HTERT RPE-1 (cell line): ENCODE results near the gene NUDT5.
"Not testable (repeated sequence)": the region's sequence is repeated elsewhere in the genome, so short reads cannot be mapped to it uniquely, and the experiment has no call there.

ENCODE experiments used
- in situ Hi-C: fragments of 300-500 bp; cut with MboI; formaldehyde crosslinking; loops from 4 replicates; pipeline ENCODE4 v1.14.3; 2020; ENCODE audit warnings: low sequenced_read_pairs

NUDT5 gene

DNA sequence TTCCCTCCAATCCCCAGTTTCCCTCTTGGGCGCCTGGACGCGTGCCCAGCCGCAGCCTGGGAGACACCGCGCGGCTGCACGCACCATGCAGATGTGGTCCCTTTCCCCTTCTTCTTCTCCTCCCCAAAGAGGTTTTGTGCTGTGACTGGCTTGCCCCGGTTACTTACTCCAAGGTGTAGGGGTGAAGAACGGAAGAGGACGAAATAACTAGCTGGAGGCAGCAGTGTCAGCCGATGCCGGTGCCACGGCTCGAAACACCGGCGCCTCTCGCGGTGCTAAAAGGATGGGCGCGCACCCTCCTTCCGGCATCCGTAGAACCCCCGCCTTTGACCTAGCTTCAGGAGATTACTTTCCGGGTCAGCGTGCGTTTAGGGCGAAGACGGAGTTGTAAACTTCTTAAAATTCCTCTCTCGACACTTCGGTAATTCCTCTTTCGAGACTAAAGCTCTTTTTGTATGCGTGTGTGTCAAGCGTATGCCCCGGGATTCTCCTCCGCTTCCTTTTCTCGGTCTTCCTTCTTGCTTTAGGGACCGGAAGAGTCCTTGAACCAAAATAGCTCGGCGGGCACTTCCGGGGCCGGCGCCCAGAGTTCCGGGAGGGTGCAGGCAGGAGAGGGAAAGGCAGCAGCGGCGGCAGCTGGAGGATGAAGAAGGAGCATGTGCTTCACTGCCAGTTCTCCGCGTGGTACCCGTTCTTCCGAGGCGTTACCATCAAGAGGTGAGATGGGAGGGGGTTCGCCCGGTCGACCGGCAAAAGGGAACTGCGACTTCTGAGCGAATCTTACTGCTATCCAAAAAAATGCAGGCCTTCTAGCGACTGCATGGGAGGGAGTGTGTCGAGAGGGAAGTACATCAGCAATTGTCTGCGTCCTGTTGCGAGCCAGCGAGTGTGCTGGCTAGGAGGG lies at the start of gene NUDT5, which contains the start of gene CDC123:
NUDT5 (minus strand) TSS at position 289 of the 904 bp plus-strand sequence. CDS start 9,600 bp downstream, outside the sequence.
CDC123 (plus strand) TSS at position 586 of the 904 bp plus-strand sequence; CDS start at position 644, 58 bp downstream.
- in situ Hi-C loops, result no loop called here

DNA sequence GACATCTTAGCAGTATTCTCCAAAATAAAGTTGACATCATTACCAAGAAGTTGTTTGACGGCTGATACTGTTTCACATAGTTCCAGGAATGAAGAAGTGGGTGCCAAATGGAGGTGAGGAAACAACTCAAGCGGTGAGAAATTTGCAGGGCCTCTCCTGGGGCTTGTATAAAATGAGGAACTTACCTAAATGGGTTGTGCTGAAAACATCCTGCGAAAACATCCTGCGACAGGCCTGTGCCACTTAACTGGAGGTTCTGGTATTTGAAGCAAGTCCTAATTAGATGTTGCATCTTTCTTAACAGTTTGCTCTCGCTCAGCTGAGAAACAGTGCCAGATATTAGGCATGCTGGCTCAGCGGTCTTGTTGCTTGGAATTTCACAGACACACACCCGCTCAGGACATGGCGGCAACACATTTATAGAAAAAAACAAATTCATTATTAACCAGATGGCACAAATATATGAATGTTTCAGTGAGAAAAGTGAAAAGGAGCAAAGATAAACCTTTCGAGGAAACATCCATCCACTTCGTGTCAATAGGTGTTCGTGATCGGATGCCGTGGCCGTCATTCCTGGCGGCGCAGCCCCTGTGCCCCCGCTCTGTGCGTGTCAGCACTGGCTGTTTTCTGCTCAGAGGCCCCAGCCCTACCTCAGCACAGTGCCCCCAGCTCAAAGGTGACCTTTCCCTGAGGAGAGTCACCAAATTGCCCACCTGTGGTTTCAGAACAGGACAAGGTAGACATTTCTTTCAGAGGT lies 48.4 kb upstream of the NUDT5 start:
- in situ Hi-C loops, result no loop called here

DNA sequence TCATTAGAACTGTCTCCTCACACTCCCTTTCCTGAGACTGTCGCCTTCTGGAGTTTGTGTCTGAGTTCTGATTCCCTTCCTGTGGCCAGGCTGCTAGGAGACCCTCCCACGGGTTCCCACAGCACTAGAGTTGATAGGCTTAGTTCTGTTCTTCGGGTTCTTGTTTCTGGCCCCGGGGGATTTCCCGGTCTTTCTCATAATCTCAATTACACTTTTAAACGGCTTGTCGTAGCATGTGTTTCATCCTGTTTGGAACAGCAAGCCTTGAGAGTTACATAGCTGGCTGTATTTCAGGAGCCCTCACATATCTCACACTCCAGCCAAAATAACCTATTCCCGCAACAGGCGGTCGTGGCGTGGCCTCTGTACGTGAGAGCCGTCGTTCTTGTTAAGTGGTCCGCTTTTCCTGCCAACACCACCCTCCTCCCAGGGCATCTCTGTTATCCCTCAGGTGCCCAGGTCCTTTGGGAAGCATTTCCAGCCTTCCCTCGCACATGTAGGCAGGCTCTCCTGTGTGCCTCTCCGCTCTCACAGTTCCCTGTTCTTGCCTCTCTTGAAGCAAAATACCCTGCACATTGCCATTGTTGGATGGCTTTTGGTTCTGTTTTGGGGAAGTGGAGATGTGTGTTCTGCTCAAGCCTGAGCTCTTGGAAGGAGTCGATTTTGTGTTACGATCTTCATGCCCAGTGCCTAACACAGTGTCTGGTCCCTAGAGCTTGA lies 46.3 kb upstream of the NUDT5 start:
- in situ Hi-C loops, result no loop called here

DNA sequence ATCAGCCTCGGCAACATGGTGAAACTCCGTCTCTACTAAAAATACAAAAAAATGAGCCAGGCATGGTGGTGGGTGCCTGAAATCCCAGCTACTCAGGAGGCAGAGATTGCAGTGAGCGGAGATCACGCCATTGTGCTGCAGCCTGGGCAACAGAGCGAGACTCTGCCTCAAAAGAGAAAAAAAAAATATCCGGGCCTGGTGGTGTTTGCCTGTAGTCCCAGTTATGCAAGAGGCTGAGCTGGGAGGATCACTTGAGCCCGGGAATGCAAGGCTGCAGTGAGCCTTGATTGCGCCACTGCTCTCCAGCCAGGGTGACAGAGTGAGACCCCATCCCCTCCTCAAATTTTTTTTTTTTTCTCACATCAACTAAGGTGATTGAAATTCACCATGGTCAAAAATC lies 43.1 kb upstream of the NUDT5 start:
- in situ Hi-C loops, result no loop called here

DNA sequence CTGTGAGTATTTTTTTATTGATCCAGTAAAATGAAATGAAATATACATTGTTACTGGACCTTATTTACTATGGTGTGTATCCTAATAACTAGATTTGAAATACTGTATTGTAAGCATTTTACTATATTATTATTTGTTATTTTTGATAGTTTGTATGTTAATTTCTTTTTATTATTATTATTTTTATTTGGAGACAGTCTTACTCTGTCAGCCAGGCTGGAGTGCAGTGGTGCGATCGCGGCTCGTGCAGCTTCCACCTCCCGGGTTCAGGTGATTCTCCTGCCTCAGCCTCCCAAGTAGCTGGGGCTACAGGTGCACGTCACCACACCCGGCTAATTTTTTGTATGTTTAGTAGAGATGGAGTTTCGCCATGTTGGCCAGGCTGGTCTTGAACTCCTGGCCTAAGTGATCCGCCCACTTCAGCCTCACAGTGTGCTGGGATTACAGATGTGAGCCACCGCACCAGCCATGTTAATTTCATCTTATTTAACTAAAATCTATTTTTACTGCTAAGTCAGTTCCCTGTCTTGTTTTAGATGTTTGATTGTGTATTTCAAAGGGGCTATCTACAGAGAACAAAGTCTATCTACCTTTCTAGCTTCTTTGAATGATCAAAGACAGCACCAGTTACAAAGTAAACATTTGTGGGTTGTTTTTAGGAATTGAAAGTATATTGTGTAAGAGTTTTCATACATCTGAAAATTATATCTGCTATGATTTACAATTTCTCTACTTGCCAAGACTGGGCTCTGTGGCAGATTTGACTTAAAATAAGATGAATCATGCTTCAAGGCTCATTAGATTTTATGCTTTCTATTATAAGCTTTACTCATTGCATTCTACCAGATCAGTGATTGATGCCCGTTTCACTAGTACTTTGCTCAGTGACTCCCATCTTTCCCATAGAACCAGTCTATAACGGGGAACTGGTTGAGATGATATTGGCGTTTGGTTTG lies 41.9 kb upstream of the NUDT5 start:
- in situ Hi-C loops, result no loop called here

DNA sequence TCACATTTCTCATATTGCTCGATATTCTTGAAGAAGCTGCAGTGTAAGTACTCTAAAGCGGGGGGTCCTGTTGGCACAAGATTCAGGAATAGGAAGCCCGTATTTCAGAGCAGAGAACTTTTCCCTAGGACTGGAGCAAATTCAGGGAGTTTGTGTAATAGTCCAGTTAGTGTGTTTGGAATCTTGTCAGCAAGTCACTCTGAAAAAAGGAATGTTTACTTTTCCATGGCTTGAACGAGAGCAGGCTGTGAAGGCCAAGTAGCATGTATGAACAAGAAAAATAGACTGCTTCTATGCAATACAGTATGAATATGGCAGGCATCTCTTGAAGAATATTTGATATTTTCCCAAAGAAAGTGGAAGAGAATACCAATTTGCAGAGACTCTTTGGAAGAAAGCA lies 40.1 kb upstream of the NUDT5 start:
- in situ Hi-C loops, result no loop called here

DNA sequence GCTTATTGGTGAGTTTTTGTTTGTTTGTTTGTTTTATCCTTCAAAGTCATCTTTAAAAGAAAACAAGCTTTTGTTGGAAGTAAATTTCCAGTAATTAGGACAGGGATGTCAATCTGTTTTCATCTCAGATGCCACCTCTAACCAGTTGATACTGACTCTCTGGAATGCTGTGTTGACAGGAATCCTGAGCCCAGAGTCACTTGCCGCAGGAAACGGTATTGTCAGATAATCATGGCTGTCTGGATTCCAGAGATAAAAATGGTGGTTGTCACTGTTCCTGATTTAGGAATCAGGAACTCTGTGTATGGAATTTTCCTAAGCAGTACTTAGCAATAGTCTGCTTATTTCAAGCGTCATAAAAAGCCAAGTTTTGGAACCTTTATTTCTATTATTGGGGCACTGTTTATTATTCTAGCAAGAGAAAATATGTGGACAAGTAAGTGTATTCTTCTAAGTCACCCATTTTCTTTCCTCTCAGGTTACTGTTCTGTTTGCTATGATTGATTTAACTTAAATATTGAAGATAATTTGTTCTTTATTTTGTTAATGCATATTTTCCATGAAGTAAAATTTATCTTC lies 39.5 kb upstream of the NUDT5 start:
- in situ Hi-C loops, result no loop called here

DNA sequence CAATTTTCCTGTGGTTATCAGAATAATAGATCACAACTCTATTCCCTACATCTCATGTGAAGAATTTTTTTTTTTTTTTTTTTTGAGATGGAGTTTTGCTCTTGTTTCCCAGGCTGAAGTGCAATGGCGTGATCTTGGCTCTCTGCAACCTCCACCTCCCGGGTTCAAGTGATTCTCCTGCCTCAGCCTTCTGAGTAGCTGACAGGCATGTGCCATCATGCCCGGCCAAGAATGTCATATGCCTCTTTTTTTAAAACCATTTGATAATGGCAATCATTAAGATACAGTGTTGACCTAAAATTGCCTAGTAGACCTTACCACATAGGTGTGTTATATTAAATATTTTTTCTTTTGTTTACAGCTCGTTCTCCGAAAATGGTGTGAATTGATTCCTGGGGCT lies 39.0 kb upstream of the NUDT5 start:
- in situ Hi-C loops, result not testable (repeated sequence)

DNA sequence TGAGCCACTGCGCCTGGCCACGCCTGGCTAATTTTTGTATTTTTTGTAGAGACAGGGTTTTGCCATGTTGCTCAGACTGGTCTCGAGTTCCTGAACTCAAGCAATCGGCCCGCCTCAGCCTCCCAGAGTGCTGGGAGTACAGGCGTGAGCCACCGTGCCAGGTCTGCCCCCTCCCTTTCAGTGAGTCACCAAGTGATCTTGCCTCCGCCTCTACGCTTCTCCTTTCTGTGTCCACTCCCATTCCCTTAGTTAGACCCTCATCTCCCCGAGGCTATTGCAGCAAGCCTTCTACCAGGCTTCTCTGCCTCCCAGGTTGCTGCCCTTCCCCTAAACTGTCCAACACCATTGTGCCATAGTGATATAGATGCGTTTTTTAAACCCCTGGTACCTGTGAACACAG lies 33.2 kb upstream of the NUDT5 start:
- in situ Hi-C loops, result no loop called here

DNA sequence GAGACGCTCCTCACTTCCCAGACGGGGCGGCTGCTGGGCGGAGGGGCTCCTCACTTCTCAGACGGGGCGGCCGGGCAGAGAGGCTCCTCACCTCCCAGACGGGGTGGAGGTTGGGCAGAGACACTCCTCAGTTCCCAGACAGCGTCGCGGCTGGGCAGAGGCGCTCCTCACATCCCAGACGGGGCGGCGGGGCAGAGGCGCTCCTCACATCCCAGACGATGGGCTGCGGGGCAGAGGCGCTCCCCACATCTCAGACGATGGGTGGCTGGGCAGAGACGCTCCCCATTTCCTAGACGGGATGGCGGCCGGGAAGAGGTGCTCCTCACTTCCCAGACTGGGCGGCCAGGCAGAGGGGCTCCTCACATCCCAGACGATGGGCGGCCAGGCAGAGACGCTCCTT lies 30.7 kb upstream of the NUDT5 start:
- in situ Hi-C loops, result not testable (repeated sequence)

DNA sequence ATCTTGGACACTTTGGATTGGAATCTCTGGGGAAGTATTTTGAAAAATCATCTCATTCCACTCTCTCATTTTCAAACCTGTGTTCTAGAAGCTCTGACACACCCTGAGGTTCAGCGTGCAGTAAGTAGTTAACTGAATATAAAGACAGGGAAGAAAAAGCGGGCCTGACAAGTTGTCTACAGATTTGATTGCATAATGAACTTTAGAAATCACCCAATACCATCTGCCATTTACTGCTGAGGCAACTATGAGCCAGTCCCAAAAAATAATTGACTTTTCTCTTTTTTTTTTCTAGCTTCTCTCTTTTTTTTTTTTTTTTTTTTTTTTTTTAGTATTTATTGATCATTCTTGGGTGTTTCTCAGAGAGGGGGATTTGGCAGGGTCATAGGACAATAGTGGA lies 29.8 kb upstream of the NUDT5 start:
- in situ Hi-C loops, result no loop called here

DNA sequence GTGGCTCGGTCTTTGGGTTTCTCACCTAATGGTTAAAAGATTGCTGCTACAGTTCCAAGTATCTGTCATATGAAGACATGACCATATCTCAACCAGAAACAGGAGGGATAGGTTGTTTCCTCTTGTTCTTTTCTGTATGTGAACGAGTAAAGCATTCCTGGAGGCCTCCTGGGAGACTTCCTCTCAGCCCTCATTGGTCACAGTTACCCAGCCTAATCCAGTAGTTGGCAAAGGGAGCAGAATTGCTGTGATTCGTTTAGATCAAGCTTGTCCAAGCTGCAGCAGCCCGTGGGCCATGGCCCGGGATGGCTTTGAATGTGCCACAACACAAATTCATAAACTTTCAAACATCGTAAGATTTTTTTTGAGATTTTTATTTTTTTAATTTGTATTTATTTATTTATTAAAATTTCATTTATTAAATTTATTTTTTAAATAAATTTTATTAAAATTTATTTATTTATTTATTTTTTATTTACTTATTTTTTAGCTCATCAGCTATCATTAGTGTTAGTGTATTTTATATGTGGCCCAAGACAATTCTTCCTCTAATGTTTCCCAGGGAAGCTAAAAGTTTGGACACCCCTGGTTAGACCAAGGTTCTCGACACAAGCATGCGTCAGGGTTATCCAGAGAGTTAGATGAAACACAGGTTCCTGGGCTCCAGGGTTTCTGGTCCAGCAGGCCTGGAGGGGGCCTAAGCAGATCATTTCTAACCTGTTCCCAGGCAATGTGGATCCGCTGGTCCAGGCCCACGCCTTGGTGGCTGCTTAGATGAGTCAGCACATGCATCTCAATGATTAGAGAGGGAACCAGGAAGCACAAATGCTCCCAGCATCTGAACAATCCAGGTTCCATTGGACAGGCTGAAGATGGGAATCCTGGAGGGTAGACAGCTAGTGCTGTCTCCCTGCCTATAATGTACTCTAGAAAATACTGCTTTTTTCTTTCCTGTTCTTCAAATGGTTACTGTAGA lies 25.9 kb upstream of the NUDT5 start:
- in situ Hi-C loops, result no loop called here

DNA sequence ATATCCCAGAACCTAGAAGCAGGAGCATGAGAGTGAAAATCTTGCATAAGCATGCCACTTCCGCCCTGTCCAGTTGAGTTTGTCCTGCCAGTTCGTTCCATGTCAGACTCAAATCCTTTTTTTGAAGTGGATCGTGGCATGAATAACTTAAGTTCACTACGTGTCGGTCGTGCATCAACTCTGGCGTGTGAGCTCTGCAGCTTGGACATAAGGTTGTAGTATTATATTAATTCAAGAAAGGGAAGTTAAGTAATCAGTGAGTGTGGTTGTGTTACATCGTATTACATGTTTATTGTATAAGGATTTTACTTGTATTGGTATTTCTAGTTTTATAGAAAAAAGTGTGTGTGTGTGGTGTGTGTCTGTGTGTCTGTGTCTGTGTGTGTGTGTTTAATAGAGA lies 23.3 kb upstream of the NUDT5 start:
- in situ Hi-C loops, result no loop called here

DNA sequence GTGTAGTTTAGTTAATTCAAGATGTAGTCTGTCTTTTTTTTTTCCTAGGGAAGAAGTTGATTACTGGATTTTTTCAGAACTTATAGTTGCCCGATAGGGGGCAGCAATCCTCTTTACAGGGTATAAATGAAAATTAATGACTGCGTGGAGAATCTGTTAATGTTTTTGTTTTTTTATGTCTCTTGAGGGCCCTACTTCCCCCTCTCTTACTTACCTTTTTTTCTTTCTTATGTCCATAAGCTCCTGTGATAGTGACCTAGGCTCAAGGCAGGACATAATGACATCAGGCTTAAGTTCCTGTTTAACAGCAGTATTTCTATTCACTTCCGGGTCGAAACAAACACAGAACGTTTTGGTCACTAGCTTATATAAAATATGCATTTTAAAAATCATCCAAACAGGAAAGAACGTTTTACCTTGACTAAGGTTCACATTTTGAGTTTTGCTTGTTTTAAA lies 19.1 kb upstream of the NUDT5 start:
- in situ Hi-C loops, result no loop called here

DNA sequence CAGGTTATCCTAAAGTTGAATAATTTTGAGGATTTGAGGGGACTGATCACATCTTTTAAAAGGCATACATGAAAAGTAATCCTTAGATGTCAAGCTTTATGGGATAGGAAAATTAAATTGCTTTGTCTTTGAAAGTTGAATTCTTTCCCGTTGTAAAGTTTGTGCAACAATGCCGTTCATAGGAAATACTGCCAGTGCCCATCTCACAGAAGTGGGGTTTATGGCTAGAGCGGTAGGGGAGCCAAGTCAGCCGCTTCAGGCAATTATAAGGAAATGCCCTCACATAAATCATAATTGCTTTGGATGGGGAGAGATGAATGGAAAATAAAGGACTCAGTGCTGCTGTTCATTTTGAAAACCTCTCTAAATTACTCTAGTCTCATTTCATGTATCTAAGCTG lies 18.4 kb upstream of the NUDT5 start:
- in situ Hi-C loops, result no loop called here

DNA sequence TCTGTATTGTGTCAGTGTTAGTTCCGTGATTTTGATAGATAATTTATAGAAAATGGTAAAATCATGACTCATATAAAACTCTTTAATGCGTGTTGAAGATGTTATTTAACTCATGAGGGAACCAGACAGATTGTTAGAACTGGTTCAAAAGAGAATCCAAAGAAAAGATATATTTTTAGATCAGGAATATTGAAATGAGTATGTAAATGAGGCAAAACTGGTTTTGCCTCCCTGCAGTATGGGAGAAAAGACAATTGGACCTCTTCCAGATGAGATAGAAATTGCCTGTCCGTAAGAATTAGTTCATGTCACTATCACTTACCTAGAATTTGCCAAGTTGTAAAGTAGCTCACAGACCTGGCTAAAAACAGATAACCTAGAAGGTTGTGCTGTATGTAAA lies 17.9 kb upstream of the NUDT5 start:
- in situ Hi-C loops, result no loop called here

DNA sequence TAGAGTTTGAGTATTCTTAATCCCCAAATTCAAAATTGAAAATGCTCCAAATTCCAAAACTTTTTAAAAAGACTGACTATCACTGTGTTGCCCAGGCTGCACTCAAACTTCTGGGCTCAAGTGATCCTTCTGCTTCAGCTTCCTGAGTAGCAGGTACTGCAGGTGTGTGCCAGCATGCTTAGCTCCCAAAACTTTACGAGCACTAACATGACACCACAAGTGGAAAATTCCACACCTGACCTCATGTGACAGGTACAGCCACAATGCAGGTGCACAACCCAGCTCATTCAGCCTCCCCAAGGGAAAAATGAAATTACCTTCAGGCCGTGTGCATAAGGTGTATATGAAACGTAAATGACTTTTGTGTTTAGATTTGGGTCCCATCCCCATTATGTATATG lies 16.8 kb upstream of the NUDT5 start:
- in situ Hi-C loops, result no loop called here

DNA sequence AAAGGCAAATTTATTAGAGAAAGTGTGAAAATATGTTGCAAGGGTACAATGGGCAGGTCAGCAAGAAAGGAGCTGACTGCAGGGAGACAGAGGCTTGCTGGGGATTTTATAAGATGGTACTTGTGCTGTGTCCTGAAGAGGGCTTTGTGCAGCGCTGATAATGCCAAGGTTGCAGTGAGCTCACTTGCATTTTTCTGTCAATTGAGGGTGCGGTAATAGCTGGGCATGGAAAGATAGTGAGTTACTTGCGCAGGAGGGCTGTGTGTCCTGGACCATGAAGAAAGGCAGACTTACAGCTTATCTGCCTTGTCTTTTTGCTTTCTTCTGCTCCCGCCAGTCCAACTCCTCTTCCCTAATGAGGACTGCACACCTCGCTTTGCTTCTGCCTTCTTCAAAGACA lies 12.8 kb upstream of the NUDT5 start:
- in situ Hi-C loops, result no loop called here

DNA sequence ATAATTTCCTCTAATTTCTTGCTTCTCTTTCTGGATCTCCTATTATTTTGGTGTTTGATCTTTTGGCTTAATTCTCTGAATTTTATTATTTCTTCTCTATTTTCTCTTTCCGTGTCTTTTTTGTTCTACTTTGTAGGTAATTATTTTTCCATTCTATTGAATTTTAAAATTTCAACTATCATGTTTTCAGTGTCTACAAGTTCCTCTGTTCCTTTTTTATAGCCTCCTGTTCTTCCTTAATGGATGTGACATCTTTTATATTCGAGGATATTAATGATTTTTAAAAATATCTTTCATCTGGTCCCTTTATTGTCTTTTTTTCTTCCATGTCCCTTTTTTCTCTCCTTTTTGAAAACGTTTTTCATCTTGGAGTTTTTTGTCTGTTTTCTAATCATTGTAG lies 11.4 kb upstream of the NUDT5 start:
- in situ Hi-C loops, result no loop called here
